ENCODE measurements around the gene ZNF155. TPM values are rescaled to one million over a fixed set of nuclear protein-coding genes. Genes with fewer than 3 reads are reported as not detected.
A peak's percentile ranks its signal among the peaks of the same experiment; 100 is the strongest.

The ZNF155 gene
- total RNA-seq, 2 experiments from 2014 or later: 12.3 to 12.9 TPM

GRCh38 chr19:43966079-43966694 is 17.8 kb upstream of the ZNF155 start:
- H3K27me3 Mint-ChIP-seq: no peaks in the 10 kb centered on the region
- no peak for ATAC-seq (ENCODE audit: low read depth)
- POLR2A ChIA-PET: interaction anchor here (0.6 kb wide), 1 partner anchor 38 kb away, joined by 3 read pairs; no protein-coding TSS in a partner anchor
- DNase-seq: no peak
- peaks cover 47% of the 10 kb centered on the region for H3K9me3 Mint-ChIP-seq
- no peak overlapping the region for H3K4me3 Mint-ChIP-seq
- no peak overlapping the region for H3K27ac Mint-ChIP-seq
- no peaks in the 10 kb centered on the region for H3K4me1 Mint-ChIP-seq
- peaks cover 35% of the 10 kb centered on the region for H3K36me3 Mint-ChIP-seq

- Mint-ChIP-seq H3K9me3 (peaks cover 25% of the 10 kb centered on the region), H3K4me1 (no peaks in the 10 kb centered on the region), H3K27me3 (no peaks in the 10 kb centered on the region), H3K27ac (no peak overlapping the region), H3K4me3 (no peak overlapping the region), H3K36me3 (peaks cover 2% of the 10 kb centered on the region)
- DNase-seq (no peak), ATAC-seq (ENCODE audit: low read depth) (no peak)
- POLR2A ChIA-PET: no interaction called here
These were observed 7.3 kb upstream of the ZNF155 start for GRCh38 chr19:43976732-43977131.

DNA sequence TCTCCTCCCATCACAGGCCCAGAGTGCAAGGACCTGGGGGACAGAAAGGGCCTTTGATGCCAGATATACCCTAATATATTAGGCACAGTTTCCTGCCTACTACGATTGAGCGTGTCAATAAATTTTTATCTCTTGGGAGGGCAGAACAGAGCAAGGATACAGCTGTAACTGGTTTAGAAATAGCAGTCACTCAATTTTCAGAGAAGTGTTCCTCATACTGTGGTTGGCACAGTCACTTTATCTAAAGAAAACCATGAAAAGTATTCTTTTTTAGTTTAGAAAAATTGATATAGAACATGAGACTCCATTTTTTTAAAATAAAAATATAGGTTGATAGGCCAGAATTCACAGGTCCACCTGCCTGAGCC is 460 bp upstream of the ZNF155 start:
- H3K4me1 Mint-ChIP-seq: peaks cover 6% of the 10 kb centered on the region
- H3K27me3 Mint-ChIP-seq: no peaks in the 10 kb centered on the region
- ATAC-seq (ENCODE audit: low read depth) (no peak), DNase-seq (no peak)
- H3K9me3 Mint-ChIP-seq: peaks cover 7% of the 10 kb centered on the region
- no peak overlapping the region for H3K27ac Mint-ChIP-seq
- POLR2A ChIA-PET: no interaction called here
- H3K4me3 Mint-ChIP-seq: peak overlapping the region; percentile 69
- peaks cover 15% of the 10 kb centered on the region for H3K36me3 Mint-ChIP-seq

DNA sequence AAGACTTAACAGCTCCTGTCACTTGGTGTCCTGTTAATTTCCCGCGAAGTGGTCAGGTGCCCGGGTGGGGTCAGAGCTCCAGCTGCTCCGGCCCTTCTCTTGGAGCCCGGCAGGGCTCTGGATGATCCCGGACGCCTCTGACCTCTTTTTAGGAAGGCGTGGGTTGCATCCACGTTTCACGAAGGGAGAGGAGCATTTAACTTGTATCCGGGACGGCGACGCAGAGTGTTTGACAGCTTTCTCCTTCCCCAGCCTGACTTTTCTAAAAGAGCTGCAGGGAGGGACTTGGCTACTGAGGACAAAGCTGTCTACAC is 656 bp downstream of the ZNF155 start:
- H3K27me3 Mint-ChIP-seq: no peaks in the 10 kb centered on the region
- peak overlapping the region; percentile 95 for H3K27ac Mint-ChIP-seq
- DNase-seq (peak; percentile 36), ATAC-seq (ENCODE audit: low read depth) (peak; percentile 13)
- H3K9me3 Mint-ChIP-seq: peaks cover 11% of the 10 kb centered on the region
- peaks cover 6% of the 10 kb centered on the region for H3K4me1 Mint-ChIP-seq
- peak overlapping the region; percentile 96 for H3K4me3 Mint-ChIP-seq
- POLR2A ChIA-PET: interaction anchor here (0.6 to 1.6 kb wide), 3 partner anchors 49 to 707 kb away, joined by 3 to 4 read pairs (median 3); partner anchors contain the start of gene ZNF45
- peaks cover 24% of the 10 kb centered on the region for H3K36me3 Mint-ChIP-seq

DNA sequence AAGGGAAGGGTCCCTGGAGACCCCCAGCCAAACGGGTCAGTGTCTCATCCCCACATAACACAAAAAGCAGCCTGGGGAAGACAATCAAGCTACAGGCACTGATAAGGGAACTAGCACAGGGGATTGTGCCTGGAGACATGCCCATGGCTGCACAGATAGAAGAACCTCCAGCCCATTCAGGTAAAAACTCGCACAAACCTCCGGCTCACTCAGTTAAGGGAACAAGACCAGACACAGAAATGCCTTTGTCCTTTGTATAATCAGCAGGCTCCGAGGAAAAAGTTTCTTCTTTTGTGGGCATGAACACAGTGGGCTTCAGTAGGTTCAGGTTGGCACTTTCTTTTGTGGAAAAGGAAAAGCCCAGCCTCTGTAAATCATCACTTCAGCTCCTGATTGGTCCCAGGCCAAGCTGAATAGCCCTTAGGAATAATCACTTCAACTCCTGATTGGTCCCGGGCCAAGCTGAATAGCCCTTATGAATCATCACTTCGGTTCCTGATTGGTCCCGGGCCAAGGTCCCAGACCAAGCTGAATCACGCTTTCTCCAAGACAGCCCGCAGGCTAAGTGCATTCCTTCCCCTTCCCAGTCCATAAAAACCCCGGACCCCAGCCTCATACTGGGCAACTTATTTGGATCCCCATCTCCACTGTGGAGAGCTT is 13.8 kb downstream of the ZNF155 start:
- peaks cover 21% of the 10 kb centered on the region for H3K9me3 Mint-ChIP-seq
- H3K4me3 Mint-ChIP-seq: no peak overlapping the region
- no peak overlapping the region for H3K27ac Mint-ChIP-seq
- peaks cover 7% of the 10 kb centered on the region for H3K4me1 Mint-ChIP-seq
- no peak for ATAC-seq (ENCODE audit: low read depth)
- H3K27me3 Mint-ChIP-seq: no peaks in the 10 kb centered on the region
- H3K36me3 Mint-ChIP-seq: peaks cover 46% of the 10 kb centered on the region
- no peak for DNase-seq
- POLR2A ChIA-PET: no interaction called here

DNA sequence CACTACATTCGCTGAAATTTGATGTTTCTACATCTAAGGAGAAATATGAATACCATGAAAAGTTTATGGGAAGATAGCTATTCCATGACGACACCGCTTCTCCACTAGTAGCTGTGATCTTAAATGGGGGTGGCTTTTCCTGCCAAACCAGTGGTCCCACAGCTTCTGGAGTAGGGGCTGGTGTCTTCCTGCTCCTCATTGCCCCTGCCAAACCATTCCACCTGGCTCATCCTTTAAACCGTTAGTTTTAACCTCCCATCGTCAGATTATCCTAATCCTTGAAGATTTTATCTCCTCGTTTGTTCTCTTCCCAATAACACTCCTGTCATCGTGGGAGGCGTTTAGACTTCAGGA is 18.2 kb downstream of the ZNF155 start:
- Mint-ChIP-seq H3K9me3 (peaks cover 24% of the 10 kb centered on the region), H3K4me1 (peaks cover 10% of the 10 kb centered on the region), H3K4me3 (peak overlapping the region; percentile 99), H3K36me3 (peaks cover 30% of the 10 kb centered on the region), H3K27me3 (no peaks in the 10 kb centered on the region), H3K27ac (peak overlapping the region; percentile 98)
- ATAC-seq (ENCODE audit: low read depth): no peak
- POLR2A ChIA-PET: interaction anchor here (1.6 kb wide), 1 partner anchor 67 kb away, joined by 3 read pairs; the partner anchor contains the start of gene ZNF45
- no peak for DNase-seq

- no peaks in the 10 kb centered on the region for H3K27me3 Mint-ChIP-seq
- POLR2A ChIA-PET: interaction anchor here (1.0 to 1.6 kb wide), 3 partner anchors 68 to 162 kb away, joined by 3 to 4 read pairs (median 3); partner anchors contain the start of genes ZNF226 and ZNF45
These were observed 18.8 kb downstream of the ZNF155 start, which contains the start of gene ZNF230 for GRCh38 chr19:44002566-44003460. ZNF230 (plus strand) TSS chr19:44002957; CDS start chr19:44007079, 4,122 bp downstream.

DNA sequence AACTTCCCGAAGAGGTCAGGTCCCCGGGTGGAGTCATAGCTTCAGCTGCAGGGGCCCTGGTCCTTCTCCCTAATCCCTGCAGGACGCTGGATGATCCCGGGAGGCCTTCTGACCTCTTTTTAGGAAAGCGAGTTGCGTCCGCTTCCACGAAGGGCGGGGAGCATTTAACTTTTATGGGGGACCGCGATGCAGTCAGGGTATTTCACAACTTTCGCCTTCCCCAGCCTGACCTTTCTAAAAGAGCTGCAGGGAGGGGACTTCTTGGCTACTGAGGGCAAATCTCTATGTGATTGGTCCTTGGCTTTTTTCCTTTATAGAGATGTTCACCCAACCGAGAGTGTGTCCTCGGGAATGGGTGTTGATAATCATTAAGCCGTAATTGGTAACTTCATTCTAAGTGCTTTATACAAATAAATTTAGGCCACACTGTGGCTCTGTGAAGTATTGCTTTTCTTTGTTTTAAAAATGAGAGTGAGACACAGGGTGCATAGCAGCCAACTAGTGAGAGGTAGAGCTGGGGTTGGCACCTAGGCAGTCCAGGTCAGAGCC is 19.5 kb downstream of the ZNF155 start:
- DNase-seq (peak; percentile 37), ATAC-seq (ENCODE audit: low read depth) (peak; percentile 43)
- H3K36me3 Mint-ChIP-seq: peaks cover 38% of the 10 kb centered on the region
- H3K4me3 Mint-ChIP-seq: peak overlapping the region; percentile 99
- H3K27me3 Mint-ChIP-seq: no peaks in the 10 kb centered on the region
- POLR2A ChIA-PET: interaction anchor here (1.0 to 1.1 kb wide), 2 partner anchors 92 to 161 kb away, joined by 3 to 4 read pairs; partner anchors contain the start of gene ZNF226
- peaks cover 10% of the 10 kb centered on the region for H3K4me1 Mint-ChIP-seq
- peaks cover 30% of the 10 kb centered on the region for H3K9me3 Mint-ChIP-seq
- H3K27ac Mint-ChIP-seq: peak overlapping the region; percentile 98

More at GRCh38 chr19:44002566-44003460, 18.8 kb downstream of the ZNF155 start, which contains the start of gene ZNF230:
- peaks cover 33% of the 10 kb centered on the region for H3K36me3 Mint-ChIP-seq
- H3K9me3 Mint-ChIP-seq: peaks cover 30% of the 10 kb centered on the region
- ATAC-seq (ENCODE audit: low read depth) (peak; percentile 94), DNase-seq (peak; percentile 77)
- H3K4me1 Mint-ChIP-seq: peaks cover 10% of the 10 kb centered on the region
- peak within 1 kb of the TSS; percentile 98 for H3K27ac Mint-ChIP-seq
- H3K4me3 Mint-ChIP-seq: peak within 1 kb of the TSS; percentile 99

GRCh38 chr19:44005973-44006372 is 22.0 kb downstream of the ZNF155 start:
- ATAC-seq (ENCODE audit: low read depth) (no peak), DNase-seq (no peak)
- Mint-ChIP-seq H3K27me3 (no peaks in the 10 kb centered on the region), H3K27ac (no peak overlapping the region), H3K9me3 (peaks cover 43% of the 10 kb centered on the region), H3K36me3 (peaks cover 58% of the 10 kb centered on the region), H3K4me3 (no peak overlapping the region), H3K4me1 (peaks cover 10% of the 10 kb centered on the region)
- POLR2A ChIA-PET: no interaction called here

GRCh38 chr19:44007473-44007872 is 23.5 kb downstream of the ZNF155 start:
- Mint-ChIP-seq H3K27me3 (no peaks in the 10 kb centered on the region), H3K9me3 (peaks cover 50% of the 10 kb centered on the region), H3K4me1 (peaks cover 3% of the 10 kb centered on the region), H3K36me3 (peaks cover 70% of the 10 kb centered on the region), H3K27ac (no peak overlapping the region), H3K4me3 (no peak overlapping the region)
- POLR2A ChIA-PET: no interaction called here
- DNase-seq (no peak), ATAC-seq (ENCODE audit: low read depth) (no peak)

DNA sequence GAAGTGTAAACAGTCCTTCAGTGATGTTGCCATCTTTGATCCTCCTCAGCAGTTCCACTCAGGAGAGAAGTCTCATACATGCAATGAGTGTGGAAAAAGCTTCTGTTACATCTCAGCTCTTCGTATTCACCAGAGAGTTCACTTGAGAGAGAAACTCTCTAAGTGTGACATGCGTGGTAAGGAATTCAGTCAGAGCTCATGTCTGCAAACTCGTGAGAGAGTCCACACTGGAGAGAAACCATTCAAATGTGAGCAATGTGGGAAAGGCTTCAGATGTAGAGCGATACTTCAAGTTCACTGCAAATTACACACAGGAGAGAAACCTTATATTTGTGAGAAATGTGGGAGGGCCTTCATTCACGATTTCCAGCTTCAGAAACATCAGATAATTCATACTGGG is 26.5 kb downstream of the ZNF155 start:
- Mint-ChIP-seq H3K27ac (no peak overlapping the region), H3K4me1 (no peaks in the 10 kb centered on the region), H3K27me3 (no peaks in the 10 kb centered on the region), H3K9me3 (peaks cover 62% of the 10 kb centered on the region), H3K4me3 (no peak overlapping the region), H3K36me3 (peaks cover 71% of the 10 kb centered on the region)
- POLR2A ChIA-PET: no interaction called here
- ATAC-seq (ENCODE audit: low read depth) (no peak), DNase-seq (no peak)

DNA sequence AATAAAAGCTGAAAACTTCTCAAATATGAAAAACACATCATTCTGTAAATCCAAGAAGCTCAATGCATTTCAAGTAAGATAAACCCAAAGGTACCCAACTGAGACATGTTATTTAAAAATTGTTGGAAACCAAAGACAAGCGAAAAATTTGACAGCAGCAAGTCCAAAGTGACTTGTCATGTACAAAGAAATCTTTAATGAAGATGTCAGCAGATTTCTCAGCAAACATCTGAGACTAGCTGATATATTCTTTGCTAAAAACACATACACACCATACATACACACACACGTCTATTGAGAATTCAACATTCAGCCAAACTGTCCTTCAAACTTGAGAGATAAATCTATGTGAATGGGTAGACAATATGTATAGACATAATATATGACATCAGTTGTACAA is 35.5 kb downstream of the ZNF155 start:
- no peak for DNase-seq
- peaks cover 29% of the 10 kb centered on the region for H3K9me3 Mint-ChIP-seq
- H3K4me1 Mint-ChIP-seq: no peaks in the 10 kb centered on the region
- peaks cover 7% of the 10 kb centered on the region for H3K27me3 Mint-ChIP-seq
- H3K27ac Mint-ChIP-seq: no peak overlapping the region
- POLR2A ChIA-PET: no interaction called here
- H3K36me3 Mint-ChIP-seq: peaks cover 5% of the 10 kb centered on the region
- H3K4me3 Mint-ChIP-seq: no peak overlapping the region
- no peak for ATAC-seq (ENCODE audit: low read depth)

- peaks cover 7% of the 10 kb centered on the region for H3K27me3 Mint-ChIP-seq
- POLR2A ChIA-PET: no interaction called here
These were observed 37.2 kb downstream of the ZNF155 start for GRCh38 chr19:44021221-44021620.

More at GRCh38 chr19:44021221-44021620, 37.2 kb downstream of the ZNF155 start:
- Mint-ChIP-seq H3K9me3 (peaks cover 23% of the 10 kb centered on the region), H3K36me3 (peaks cover 14% of the 10 kb centered on the region), H3K4me3 (no peak overlapping the region), H3K4me1 (peaks cover 12% of the 10 kb centered on the region), H3K27ac (no peak overlapping the region)
- DNase-seq (no peak), ATAC-seq (ENCODE audit: low read depth) (no peak)

All from activated naive CD8-positive, alpha-beta T cell treated with anti-CD3 and anti-CD28 coated beads, Interleukin-2, amount 10 ng/mL, durations not matched to agents 7 days and 5 days (primary cell).